DMS53 treated with DMSO at 0.1 percent for 48 hours (cell line): ENCODE measurements around the gene SLC66A3.
A peak's percentile ranks its signal among the peaks of the same experiment; 100 is the strongest.
"Not testable (repeated sequence)": the region's sequence is repeated elsewhere in the genome, so short reads cannot be mapped to it uniquely, and the experiment has no call there.

Experiments
- DNase-seq: peaks from one replicate; lab custom pipeline; 2025; ENCODE audit not compliant: unreplicated experiment; lab: John Stamatoyannopoulos, UW

Gene SLC66A3

GRCh38 chr2:11163439-11164317 is 8.4 kb downstream of the SLC66A3 start:
- DNase-seq, result no peak

DNA sequence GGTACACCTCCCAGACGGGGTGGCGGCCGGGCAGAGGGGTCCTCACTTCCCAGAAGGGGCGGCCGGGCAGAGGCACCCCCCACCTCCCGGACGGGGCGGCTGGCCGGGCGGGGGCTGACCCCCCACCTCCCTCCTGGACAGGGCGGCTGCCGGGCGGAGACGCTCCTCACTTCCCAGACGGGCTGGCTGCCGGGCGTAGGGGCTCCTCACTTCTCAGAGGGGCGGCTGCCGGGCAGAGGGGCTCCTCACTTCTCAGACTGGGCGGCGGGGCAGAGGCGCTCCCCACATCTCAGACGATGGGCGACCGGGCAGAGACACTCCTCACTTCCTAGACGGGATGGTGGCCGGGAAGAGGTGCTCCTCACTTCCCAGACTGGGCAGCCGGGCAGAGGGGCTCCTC is 9.8 kb downstream of the SLC66A3 start:
- not testable (repeated sequence) for DNase-seq

DNA sequence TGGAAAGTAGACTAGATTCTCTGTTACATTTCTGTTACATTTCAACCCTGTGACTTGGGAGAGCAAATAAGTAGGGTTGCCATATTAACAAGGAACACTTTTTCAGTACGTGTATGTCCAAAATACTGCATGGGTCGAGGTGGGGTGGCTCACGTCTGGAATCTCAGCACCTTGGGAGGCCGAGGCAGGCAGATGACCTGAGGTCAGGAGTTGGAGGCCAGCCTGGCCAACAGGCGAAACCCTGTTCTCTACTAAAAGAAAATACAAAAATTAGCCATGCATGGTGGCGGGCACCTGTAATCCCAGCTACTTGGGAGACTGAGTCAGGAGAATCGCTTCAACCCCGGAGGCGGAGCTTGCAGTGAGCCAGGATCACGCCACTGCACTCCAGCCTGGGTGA is 11.2 kb downstream of the SLC66A3 start:
- no peak for DNase-seq

DNA sequence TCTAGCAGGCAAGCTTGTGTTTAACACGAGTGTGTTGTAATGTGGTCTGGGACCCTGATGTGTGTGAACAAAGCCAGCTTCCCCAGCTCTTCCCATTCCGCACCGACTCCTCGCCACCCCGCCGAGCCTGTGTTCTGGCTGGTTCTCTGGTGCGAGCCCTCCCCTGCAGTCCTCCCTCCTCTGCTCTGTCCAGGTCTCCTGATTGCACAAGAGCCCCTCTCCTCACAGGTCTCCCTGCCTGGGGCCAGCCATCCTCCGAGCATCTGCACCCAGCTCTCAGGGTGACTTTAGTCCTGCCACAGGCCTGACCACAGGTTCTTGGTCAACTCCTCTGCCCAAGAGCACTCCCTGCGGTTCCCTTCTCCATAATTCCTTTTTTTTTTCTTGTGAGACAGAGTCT is 13.2 kb downstream of the SLC66A3 start:
- no peak for DNase-seq

DNA sequence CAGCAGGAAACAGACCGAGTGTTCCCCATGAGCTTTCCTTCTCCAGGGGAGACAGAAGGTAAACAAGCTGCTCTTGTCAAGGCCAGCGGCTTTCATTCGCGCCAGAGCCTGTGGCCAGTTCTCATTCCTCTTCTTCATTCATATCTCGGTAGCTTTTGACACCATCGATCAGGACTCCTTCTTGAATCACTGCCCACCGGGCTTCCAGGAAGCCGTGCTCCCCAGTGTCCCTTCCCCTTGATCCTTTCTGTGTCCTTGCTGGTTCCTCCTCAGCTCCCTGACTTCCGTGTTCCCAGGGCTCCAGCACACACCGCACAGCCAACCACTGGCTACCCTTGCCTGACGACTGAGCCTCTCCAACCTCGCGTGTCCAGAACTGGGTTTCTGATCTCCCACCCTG is 14.1 kb downstream of the SLC66A3 start:
- peak; percentile 43 for DNase-seq

DNA sequence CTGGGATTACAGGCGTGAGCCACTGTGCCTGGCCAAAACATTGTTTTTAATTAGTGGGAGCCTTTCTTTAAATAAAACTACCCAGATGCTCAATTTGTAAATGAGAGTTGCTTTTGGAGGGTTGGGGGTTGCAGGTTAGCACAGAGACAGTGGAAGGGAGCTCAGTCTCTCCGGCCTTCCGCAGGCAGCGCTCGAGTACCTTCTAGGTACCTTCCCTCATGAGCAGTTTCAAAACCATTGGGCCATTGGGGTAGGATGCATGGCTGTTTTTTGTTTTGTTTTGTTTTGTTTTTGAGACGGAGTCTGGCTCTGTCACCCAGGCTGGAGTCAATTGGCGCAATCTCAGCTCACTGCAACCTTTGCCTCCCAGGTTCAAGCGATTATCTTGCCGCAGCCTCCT is 19.0 kb downstream of the SLC66A3 start:
- DNase-seq, result no peak

GRCh38 chr2:11175293-11175795 is 20.1 kb downstream of the SLC66A3 start:
- no peak for DNase-seq

- DNase-seq, result no peak
These were observed 22.8 kb downstream of the SLC66A3 start for GRCh38 chr2:11177871-11178690.

DNA sequence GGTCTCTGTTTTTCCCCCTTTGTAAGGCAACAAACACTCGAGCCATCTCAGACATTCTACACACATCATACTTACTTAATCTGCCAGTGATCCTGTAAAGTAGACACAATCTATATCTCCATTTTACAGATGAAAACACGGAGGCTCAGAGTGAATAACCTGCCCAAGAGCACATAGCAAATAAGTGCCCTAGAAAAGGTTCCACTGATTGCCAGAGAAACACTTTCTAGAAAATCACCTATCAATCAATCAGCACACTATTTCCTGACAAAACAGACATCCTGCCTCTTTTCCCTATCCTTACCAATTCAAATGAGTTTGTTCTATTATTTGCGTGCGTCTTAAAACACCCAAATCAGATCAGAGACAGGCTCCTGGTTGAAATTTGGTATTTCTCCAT is 23.9 kb downstream of the SLC66A3 start:
- no peak for DNase-seq

DNA sequence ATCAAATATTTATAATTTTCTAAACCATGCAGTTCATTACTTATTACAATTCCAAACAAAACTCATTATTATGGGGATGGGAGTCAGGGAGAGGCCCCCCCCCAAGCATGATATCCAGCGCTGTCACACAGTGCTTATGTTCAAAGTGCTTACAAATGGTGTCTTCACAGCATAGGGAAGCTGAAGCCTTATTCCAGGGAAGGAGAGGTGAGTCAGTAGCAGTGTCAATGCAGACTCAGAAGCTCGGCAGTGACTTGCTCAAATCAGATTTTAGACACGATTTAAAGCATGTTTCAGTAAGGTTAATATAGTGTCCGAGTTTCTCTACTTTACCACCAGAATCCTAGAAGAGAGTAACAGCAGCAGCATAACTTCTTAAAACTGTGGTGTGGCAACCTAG is 24.6 kb downstream of the SLC66A3 start:
- no peak for DNase-seq

GRCh38 chr2:11180653-11181052 is 25.4 kb downstream of the SLC66A3 start:
- no peak for DNase-seq

- no peak for DNase-seq
These were observed 27.7 kb downstream of the SLC66A3 start for GRCh38 chr2:11182951-11183350.

GRCh38 chr2:11186145-11186544 is 30.9 kb downstream of the SLC66A3 start:
- no peak for DNase-seq

DNA sequence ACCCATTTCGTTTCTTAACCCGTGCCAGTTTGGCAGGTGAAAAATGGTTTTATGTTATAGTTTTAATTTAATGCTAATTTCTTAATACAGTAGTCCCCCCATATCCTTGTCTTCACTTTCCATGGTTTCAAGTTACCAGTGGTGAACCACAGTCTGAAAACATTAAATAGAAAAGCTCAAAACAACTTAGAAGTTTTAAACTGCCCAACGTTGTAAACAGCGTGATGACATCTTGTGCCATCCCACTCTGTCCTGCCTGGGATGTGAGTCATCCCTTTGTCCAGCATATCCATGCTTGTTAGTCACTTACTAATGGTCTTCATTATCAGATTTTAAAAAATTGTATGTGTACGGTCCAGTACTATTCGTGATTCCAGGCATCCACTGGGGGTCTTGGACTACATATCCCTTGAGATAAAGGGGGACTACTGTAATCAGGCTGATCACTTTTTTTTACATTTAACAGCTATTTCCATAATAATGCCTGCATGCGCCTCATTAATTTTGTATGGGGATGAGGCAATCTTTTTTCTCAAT is 31.9 kb downstream of the SLC66A3 start:
- DNase-seq, result no peak

DNA sequence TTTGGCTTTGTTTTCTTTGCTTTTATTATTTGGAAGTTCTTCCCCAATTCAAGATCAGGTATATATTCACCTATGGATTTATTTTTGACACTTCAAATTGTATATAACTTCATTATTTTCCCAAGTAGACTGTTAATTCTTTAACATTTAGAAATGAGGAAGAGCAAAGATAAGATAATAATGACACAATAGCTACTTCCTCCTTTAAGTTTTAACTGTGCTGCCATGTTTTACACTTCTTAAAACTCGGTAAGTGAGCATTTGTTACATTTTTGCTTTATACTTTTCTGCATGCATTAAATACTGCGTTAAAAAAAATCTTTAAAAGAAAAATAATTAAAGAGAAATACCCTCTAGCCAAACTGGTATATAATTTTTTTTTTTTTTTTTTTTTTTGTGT is 32.5 kb downstream of the SLC66A3 start:
- DNase-seq, result no peak

GRCh38 chr2:11196246-11196645 is 41.0 kb downstream of the SLC66A3 start:
- DNase-seq, result no peak

DNA sequence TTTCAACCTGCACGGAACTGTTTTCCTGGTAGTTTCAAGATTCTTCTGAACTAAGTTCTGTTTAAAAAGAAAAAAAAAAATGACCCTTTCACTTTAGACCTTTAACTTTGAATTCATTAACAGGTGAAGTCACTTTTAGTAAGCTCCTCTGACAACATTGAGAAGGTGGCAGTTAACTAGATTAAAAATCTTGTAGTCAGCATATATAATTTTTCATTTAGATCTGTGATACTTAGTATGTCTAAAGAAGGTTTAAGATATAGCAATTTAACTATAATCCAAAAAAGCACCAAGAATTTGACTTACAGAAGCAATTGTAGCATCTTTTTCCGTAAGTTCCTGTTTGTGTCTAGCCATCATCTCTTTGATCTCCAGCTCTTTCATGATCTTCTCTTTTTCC is 45.4 kb downstream of the SLC66A3 start:
- DNase-seq, result no peak

DNA sequence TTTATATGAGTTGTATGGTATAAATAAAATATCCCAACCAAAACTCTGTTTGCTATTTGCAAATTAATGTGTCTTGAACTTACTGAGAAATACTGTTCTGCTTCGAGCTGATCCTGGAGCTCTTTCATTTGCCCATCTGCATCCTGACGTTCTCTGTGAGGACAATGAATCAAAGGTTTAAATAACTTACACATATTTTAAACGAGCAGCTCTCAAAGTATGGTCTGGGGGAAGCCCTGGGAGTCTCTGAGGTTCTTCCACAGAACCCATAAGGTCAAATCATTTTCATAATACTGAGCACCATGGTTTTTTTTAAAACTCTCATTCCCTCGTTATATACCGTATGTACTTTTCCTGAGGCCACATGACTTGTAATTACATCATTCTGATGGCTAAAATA is 46.7 kb downstream of the SLC66A3 start:
- DNase-seq, result no peak

- peak; percentile 3 for DNase-seq
These were observed 48.2 kb downstream of the SLC66A3 start for GRCh38 chr2:11203480-11203879.

GRCh38 chr2:11208083-11208482 is 52.8 kb downstream of the SLC66A3 start:
- DNase-seq, result no peak

DNA sequence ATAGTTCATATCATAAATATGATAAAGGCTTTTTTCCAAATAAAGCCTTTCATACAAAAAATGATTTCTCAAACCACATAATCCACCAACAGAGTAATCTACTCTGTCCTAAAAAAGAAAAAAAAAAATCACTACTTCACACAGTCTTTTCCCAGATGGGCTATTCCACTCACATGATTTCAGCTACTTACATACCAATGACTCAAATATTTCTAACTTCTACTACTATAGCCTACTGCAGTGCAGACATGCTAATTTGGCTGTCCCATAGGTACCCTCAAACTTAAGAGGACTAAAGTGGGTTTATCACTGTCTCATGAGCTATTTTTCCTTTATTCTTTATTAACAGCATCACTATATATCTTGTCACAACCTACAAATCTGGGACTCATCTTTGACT is 57.4 kb downstream of the SLC66A3 start:
- no peak for DNase-seq
